Limb (tissue), 2 donors: ENCODE data around the gene FAM89A.

Experiments used
- DNase-seq, 2 donors: peaks; one replicate each; pipeline ENCODE4 v3.0.0-alpha.2; 2016; ENCODE audit errors: extremely low spot score in 2 of 2

The FAM89A gene

GRCh38 chr1:231040019-231040799 is at the start of gene FAM89A:
Gene FAM89A (minus strand): TSS chr1:231040254. CDS start chr1:231040211, 43 bp downstream.
- peak; percentile 61 to 88 for DNase-seq

GRCh38 chr1:231084353-231084752 is 44.3 kb upstream of the FAM89A start:
- DNase-seq: no peak

DNA sequence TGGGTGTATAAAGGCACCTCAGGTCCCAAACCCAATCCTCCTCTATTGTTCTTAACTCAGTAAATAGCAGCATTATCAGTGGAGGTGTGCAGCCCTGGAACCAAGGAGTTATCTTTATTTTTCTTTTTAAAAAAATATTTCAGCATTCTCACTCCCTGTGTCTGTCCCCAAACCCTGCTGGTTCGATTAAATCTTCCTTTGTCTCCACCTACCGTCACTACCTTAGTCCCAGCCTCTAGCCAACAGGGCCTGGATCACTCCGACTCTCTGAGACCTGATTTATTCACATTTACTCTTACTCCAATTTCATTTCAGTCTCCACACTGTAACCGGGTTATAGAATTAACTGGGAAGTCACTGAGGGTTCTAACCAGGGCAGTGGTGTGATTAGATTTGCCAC is 39.1 kb upstream of the FAM89A start:
- no peak for DNase-seq

DNA sequence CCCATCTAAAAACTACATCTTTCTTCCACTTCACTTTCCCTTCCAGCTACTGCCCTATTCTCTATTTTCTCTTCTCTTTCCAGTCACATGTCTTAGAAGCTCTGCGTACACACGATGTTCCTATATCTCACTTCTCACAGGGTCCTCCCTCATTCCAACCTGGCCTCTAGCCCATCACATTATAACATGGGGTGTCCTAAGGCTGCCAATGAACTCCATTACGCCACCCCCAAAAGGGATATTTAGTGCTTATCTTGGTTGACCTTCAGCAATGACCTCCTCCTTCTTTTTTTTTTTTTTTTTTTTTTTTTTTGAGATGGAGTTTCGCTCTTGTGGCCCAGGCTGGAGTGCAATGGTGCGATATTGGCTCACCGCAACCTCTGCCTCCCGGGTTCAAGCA is 38.2 kb upstream of the FAM89A start:
- no peak for DNase-seq

DNA sequence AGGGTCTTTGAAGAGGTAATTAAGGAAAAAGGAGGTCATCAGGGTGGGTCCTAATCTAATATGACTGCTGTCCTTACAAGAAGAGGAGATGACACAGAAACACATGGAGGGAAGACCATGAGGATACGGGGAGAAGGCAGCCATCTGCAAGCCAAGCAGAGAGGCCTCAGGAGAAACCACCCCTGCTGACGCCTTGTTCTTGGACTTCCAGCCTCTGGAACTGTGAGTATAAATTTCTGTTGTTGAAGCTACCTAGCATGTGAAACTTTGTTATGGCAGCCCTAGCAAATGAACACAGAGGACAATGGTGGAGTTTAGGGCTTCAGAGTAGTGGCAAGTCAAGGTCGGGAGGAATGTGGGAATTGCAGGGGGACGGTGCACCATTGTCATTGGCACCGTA is 36.7 kb upstream of the FAM89A start:
- no peak for DNase-seq

DNA sequence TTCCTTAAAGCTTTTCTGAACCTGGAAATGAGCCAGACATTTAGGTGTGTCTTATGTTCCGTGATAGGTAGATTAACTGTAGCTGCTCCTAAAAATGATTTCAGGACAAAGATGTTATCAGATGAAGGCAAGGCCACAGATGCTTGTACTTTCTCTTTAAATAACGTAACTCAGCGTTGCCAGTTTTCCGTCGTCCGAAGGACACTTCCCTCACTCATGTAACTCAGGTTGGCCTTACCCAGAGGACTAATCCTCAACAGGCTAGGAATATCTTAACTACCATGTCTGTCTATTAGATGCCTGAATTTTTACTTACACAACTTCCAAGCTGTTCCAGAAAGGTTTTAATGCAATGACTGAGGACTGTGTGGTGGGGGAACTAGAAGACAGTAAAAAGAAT is 35.4 kb upstream of the FAM89A start:
- DNase-seq: no peak

DNA sequence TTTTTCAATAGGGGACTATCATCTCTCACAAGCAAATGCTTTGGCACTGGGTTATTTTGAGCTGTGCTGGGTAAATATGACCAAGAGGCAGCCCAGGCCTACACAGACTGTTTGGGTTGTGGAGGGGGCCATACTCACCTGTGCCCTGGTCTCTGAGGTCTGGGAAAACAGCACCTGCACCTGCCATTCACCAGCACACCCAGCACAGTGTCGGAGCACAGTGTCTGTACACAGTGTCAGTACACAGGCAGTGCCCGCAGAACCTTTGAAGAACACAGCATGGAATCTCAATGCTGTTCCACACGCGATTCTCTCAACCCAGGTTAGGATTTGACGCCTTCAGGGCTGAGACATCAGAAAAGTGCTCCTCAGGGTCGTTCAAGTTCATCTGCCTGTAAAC is 35.0 kb upstream of the FAM89A start:
- DNase-seq: no peak

DNA sequence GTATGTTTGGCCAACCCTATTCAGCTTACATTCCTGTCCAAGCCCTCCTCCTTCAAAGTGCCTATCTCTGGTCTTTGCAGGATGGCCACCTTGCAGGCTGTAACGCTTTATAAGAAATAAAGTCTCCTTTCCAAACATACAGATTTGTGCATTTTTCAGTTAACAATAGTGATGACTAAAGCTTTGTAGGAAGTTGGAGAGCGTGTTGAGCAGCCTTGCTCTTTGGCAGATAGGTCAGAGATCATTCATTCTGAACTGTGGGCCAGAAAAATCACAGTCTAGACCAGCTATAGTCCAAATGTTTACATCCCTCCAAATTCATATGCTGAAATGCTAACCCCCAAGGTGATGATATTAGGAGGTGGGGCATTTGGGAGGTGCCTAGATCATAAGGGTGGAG is 34.0 kb upstream of the FAM89A start:
- no peak for DNase-seq

GRCh38 chr1:231073331-231073730 is 33.3 kb upstream of the FAM89A start:
- no peak for DNase-seq

DNA sequence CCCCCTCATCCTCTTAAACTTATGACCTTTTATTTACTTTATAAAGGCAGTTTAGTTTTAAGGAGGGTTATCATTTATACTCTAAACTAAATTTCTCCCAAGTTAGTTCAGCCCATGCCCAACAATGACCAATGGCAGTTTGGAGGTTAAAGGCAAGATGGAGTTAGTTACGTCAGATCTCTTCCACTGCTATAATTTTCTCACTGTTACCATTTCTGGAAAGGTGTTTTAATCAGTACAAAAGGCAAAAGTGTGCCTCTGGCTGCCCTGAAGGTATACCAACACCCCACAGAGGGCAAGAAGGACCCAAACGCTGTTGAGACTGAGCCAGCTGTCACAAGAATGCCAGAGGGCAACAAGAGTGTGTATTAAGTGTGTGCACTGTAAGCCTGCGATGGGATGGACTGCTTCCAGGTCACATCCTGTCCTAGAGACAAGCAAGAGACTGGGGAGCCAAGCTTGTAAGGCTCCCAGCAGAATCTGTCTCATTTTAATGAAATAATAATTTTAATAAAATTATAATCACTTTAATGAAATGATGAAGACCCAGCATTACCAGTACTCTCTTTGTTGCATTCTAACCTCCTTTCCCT is 32.5 kb upstream of the FAM89A start:
- DNase-seq: no peak

DNA sequence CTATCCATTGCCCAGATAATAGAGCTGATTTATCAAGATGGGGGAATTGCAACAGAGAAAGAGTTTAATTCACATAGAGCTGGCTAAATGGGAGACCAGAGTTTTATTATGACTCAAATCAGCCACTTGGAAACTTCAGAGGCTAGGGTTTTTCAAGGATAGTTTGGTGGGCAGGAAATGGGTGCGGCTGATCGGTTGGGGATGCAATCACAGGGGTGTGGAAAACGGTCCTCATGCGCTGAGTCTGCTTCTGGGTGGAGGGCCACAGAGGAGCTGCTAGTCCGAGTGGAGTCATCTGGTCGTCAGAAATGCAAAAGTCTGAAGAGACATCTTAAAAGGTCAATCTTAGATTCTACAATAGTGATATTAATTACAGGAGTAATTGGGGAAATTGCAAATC is 32.0 kb upstream of the FAM89A start:
- no peak for DNase-seq

GRCh38 chr1:231070758-231071444 is 30.8 kb upstream of the FAM89A start:
- peak in 1 of 2 donors; percentile 38 for DNase-seq

GRCh38 chr1:231069333-231069732 is 29.3 kb upstream of the FAM89A start:
- no peak for DNase-seq

- no peak for DNase-seq
Measured at GRCh38 chr1:231068762-231069161, 28.7 kb upstream of the FAM89A start.

- DNase-seq: no peak
Measured at GRCh38 chr1:231065510-231066241, 25.6 kb upstream of the FAM89A start.

- no peak for DNase-seq
Measured at GRCh38 chr1:231064418-231064817, 24.4 kb upstream of the FAM89A start.

DNA sequence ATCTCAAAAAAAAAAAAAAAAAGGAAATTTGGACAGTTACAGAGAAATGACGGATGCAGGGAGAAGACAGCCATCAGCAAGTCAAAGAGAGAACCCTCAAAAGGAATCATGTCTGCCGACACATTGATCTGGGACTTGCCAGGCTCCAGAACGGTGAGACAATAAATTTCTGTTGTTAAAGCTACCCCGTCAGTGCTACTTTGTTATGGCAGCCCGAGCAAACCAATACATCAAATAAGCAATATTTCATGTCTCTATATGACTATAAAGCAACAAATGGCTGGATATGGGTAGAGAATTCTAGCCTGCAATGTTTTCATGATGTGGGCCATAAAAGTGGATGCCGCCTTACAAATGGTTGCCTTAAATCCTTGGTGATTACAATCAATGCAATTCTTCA is 23.3 kb upstream of the FAM89A start:
- DNase-seq: no peak

GRCh38 chr1:231062500-231063270 is 22.6 kb upstream of the FAM89A start:
- DNase-seq: no peak

- no peak for DNase-seq
Measured at GRCh38 chr1:231059566-231060193, 19.6 kb upstream of the FAM89A start.

GRCh38 chr1:231058416-231059109 is 18.5 kb upstream of the FAM89A start:
- DNase-seq: no peak
